GM10847 (cell line): ENCODE results near the gene CRYBB1.

Experiments
- POLR2A ChIP-seq: IDR thresholded peaks from 2 replicates; pipeline ENCODE4 v1.6.1; 2011; ENCODE audit not compliant: insufficient read length; ENCODE audit errors: extremely low read depth

The CRYBB1 gene

GRCh38 chr22:26616650-26617049 lies 1.2 kb downstream of the CRYBB1 start:
- TF ChIP-seq POLR2A, result no peak

- TF ChIP-seq POLR2A, result no peak
These were observed 1.9 kb downstream of the CRYBB1 start for GRCh38 chr22:26615830-26616435.

- TF ChIP-seq POLR2A, result no peak
These were observed 2.7 kb downstream of the CRYBB1 start for GRCh38 chr22:26615149-26615548.

- TF ChIP-seq POLR2A, result no peak
These were observed 3.5 kb downstream of the CRYBB1 start for GRCh38 chr22:26614322-26614721.

GRCh38 chr22:26612652-26613051 lies 5.2 kb downstream of the CRYBB1 start:
- no peak for TF ChIP-seq POLR2A

GRCh38 chr22:26610996-26611395 lies 6.8 kb downstream of the CRYBB1 start:
- no peak for TF ChIP-seq POLR2A

- TF ChIP-seq POLR2A, result no peak
These were observed 7.5 kb downstream of the CRYBB1 start for GRCh38 chr22:26610072-26610958.

GRCh38 chr22:26609287-26609686 lies 8.5 kb downstream of the CRYBB1 start:
- no peak for TF ChIP-seq POLR2A

GRCh38 chr22:26608129-26608528 lies 9.7 kb downstream of the CRYBB1 start:
- TF ChIP-seq POLR2A, result no peak

- no peak for TF ChIP-seq POLR2A
These were observed 11.2 kb downstream of the CRYBB1 start for GRCh38 chr22:26606611-26607010.

- no peak for TF ChIP-seq POLR2A
These were observed 13.5 kb downstream of the CRYBB1 start for GRCh38 chr22:26604368-26604767.

- no peak for TF ChIP-seq POLR2A
These were observed 15.7 kb downstream of the CRYBB1 start for GRCh38 chr22:26602127-26602526.

- no peak for TF ChIP-seq POLR2A
These were observed 16.1 kb downstream of the CRYBB1 start for GRCh38 chr22:26601726-26602125.

GRCh38 chr22:26599505-26599904 lies 18.3 kb downstream of the CRYBB1 start:
- no peak for TF ChIP-seq POLR2A

GRCh38 chr22:26597480-26597879 lies 20.3 kb downstream of the CRYBB1 start:
- no peak for TF ChIP-seq POLR2A

- TF ChIP-seq POLR2A, result no peak
These were observed 20.8 kb downstream of the CRYBB1 start for GRCh38 chr22:26597026-26597425.
